Lower lobe of right lung (tissue), 2 donors: Measurements from ENCODE around the gene GLCCI1. TPM values are rescaled to one million over a fixed set of nuclear protein-coding genes. Genes with fewer than 3 reads are reported as not detected.
A peak's percentile ranks its signal among the peaks of the same experiment; 100 is the strongest.

Source experiments
- ATAC-seq, 2 donors: fragments of 200-7000 bp; cut with Tn5 transposase; one replicate each; pipeline ENCODE4 v1.9.1; 2020 to 2022; ENCODE audit warnings: mild to moderate bottlenecking in 2 of 2, moderate library complexity in 2 of 2
- DNase-seq: peaks from one replicate; pipeline ENCODE4 v3.0.0-alpha.2; 2020
- H3K27ac ChIP-seq: fragments of 200-600 bp; one replicate; pipeline ENCODE4 v1.8.0; 2022
- H3K27me3 ChIP-seq: fragments of 200-600 bp; one replicate; pipeline ENCODE4 v1.8.0; 2022; ENCODE audit warnings: low read depth
- H3K36me3 ChIP-seq: fragments of 200-600 bp; one replicate; pipeline ENCODE4 v1.8.0; 2022; ENCODE audit warnings: mild to moderate bottlenecking
- H3K4me1 ChIP-seq: fragments of 200-600 bp; one replicate; pipeline ENCODE4 v1.8.0; 2022
- H3K4me3 ChIP-seq: fragments of 200-600 bp; one replicate; pipeline ENCODE4 v1.8.0; 2022; ENCODE audit warnings: mild to moderate bottlenecking
- H3K9me3 ChIP-seq: fragments of 200-600 bp; one replicate; pipeline ENCODE4 v1.8.0; 2022
- intact Hi-C: fragments of 100-400 bp; cut with DNase I; formaldehyde crosslinking; loops from one replicate; pipeline ENCODE4 v1.11.0; 2022
- total RNA-seq: library from RNA; stranded (reverse); fragmentation: NEBNext Ultra II Directional; extraction: Animal tissue kit (Norgen Biotek cat#: 25700); gene quantifications from one replicate; pipeline ENCODE4 v1.2.1, GENCODE V29; 2021
- TF ChIP-seq, protein P1 (sequence below): fragments of 200-600 bp; IDR thresholded peaks from one replicate; pipeline ENCODE4 v1.8.0; 2022; ENCODE audit warnings: antibody characterized with exemption, mild to moderate bottlenecking
- donor health status: DM: no; HTN: yes; CAD: no; lungs with severe emphysema.

The GLCCI1 gene
- total RNA-seq, 1 donor from 2014 or later = 63.9 TPM

DNA sequence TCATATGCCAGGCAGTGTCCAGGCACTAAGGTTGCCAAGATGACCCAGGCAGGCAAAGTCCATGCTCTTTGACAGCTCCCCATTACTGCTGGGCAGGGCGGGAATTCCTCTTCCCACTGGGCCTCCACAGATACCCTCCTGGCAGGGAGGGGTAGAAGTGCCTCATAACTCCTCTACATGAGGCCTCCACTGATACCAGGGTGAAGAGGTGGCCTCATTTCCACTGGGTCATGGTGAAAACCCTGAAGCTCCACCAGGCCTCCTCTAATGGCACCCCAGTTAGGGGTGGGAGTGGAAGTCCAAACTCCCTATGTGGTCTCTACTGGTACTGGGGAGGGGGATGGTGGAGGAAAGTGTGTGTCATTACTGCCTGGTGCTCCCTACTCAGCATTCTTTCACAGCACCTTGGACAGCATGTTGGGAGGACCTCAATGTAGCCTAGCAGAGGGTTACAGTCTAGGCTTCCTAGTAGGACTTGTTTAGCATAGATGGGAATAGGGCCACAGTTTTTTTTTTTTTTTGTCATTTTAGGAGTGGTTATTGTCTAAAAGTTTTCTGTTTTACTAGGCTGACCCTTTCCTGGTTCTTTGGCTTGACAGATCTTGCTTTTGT lies 34.6 kb upstream of the GLCCI1 start:
- ATAC-seq = peak in 1 of 2 donors; percentile 19

GRCh38 chr7:7934945-7935344 lies 33.7 kb upstream of the GLCCI1 start:
- H3K27ac ChIP-seq = no peak overlapping the region
- TF ChIP-seq, protein P1, sequence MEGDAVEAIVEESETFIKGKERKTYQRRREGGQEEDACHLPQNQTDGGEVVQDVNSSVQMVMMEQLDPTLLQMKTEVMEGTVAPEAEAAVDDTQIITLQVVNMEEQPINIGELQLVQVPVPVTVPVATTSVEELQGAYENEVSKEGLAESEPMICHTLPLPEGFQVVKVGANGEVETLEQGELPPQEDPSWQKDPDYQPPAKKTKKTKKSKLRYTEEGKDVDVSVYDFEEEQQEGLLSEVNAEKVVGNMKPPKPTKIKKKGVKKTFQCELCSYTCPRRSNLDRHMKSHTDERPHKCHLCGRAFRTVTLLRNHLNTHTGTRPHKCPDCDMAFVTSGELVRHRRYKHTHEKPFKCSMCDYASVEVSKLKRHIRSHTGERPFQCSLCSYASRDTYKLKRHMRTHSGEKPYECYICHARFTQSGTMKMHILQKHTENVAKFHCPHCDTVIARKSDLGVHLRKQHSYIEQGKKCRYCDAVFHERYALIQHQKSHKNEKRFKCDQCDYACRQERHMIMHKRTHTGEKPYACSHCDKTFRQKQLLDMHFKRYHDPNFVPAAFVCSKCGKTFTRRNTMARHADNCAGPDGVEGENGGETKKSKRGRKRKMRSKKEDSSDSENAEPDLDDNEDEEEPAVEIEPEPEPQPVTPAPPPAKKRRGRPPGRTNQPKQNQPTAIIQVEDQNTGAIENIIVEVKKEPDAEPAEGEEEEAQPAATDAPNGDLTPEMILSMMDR = no peak
- no peaks in the 10 kb centered on the region for H3K9me3 ChIP-seq
- no peaks in the 10 kb centered on the region for H3K4me1 ChIP-seq
- H3K27me3 ChIP-seq = no peaks in the 10 kb centered on the region
- no peak overlapping the region for H3K4me3 ChIP-seq
- H3K36me3 ChIP-seq = no peaks in the 10 kb centered on the region
- ATAC-seq (no peak), DNase-seq (no peak)
- intact Hi-C loops = no loop called here

More for the DNA sequence above, 34.6 kb upstream of the GLCCI1 start:
- DNase-seq = no peak
- Histone ChIP-seq H3K9me3 (no peaks in the 10 kb centered on the region), H3K36me3 (no peaks in the 10 kb centered on the region), H3K4me1 (no peaks in the 10 kb centered on the region), H3K27me3 (no peaks in the 10 kb centered on the region), H3K27ac (no peak overlapping the region), H3K4me3 (no peak overlapping the region)
- TF ChIP-seq, protein P1 = no peak
- intact Hi-C loops = no loop called here

DNA sequence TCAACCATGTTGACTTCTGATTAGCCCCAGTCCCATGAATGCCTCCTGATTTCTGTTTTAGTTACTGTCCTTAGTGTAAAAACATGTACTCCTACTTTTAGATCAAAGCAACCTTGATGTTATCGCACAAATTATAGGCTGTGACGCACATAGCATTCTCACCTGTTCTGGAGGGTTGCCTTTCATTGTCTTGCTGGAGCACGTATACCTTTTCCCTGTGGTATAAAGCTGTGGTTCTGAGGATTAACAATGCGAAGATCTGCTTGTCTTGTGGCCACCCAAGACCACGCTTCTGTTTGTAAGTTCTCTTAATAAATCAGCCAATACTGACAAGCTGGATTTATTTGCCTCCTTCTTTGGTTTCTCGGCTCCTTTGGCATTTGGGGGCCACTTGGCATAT lies 30.1 kb upstream of the GLCCI1 start:
- TF ChIP-seq, protein P1 = no peak
- Histone ChIP-seq H3K36me3 (no peaks in the 10 kb centered on the region), H3K27me3 (no peaks in the 10 kb centered on the region), H3K9me3 (no peaks in the 10 kb centered on the region), H3K27ac (no peak overlapping the region), H3K4me1 (no peaks in the 10 kb centered on the region), H3K4me3 (no peak overlapping the region)
- DNase-seq (no peak), ATAC-seq (no peak)
- intact Hi-C loops = no loop called here

DNA sequence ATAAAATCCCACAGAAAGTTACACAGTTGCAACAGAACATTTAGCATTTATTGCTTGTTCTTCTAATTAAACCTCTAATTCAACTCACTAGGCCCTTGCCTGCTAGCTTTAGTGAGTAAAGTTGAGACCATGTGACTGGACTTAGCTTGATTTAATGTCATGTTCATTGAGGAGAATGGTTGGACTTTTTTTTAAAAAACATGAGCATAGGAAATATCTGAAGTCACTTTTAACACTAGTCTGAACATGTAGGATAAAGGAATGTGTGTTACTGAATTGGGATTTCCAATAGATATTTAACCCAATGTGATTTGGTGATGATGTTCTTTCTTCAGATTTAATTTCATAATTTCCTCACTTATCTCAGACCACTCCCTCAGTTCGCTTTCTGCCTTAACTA lies 24.6 kb upstream of the GLCCI1 start:
- no peak for ATAC-seq
- no peak overlapping the region for H3K27ac ChIP-seq
- TF ChIP-seq, protein P1 = no peak
- DNase-seq = no peak
- intact Hi-C loops = no loop called here
- H3K4me3 ChIP-seq = no peak overlapping the region
- H3K4me1 ChIP-seq = no peaks in the 10 kb centered on the region
- no peaks in the 10 kb centered on the region for H3K27me3 ChIP-seq
- H3K36me3 ChIP-seq = no peaks in the 10 kb centered on the region
- H3K9me3 ChIP-seq = no peaks in the 10 kb centered on the region

GRCh38 chr7:7944619-7945282 lies 23.8 kb upstream of the GLCCI1 start:
- TF ChIP-seq, protein P1 = no peak
- H3K9me3 ChIP-seq = no peaks in the 10 kb centered on the region
- H3K36me3 ChIP-seq = no peaks in the 10 kb centered on the region
- H3K4me1 ChIP-seq = no peaks in the 10 kb centered on the region
- intact Hi-C loops = no loop called here
- DNase-seq (no peak), ATAC-seq (peak; percentile 59 to 76)
- H3K27ac ChIP-seq = no peak overlapping the region
- no peaks in the 10 kb centered on the region for H3K27me3 ChIP-seq
- H3K4me3 ChIP-seq = no peak overlapping the region
